ENCODE data around the gene SORBS2. TPM values are rescaled to one million over a fixed set of nuclear protein-coding genes. Genes with fewer than 3 reads are reported as not detected.

Gene SORBS2
- total RNA-seq, 1 donor from 2014 or later = 33.6 TPM

GRCh38 chr4:185587030-185587426 is 225.0 kb downstream of the SORBS2 start:
- peaks cover 10% of the 10 kb centered on the region for H3K4me1 Mint-ChIP-seq (ENCODE audit: unreplicated experiment)

GRCh38 chr4:185585211-185585610 is 226.8 kb downstream of the SORBS2 start:
- no peak for DNase-seq (ENCODE audit: extremely low spot score, unreplicated experiment)
- Mint-ChIP-seq H3K4me3 (ENCODE audit: unreplicated experiment) (no peak overlapping the region), H3K9me3 (ENCODE audit: unreplicated experiment) (no peaks in the 10 kb centered on the region), H3K27ac (ENCODE audit: unreplicated experiment) (no peak overlapping the region), H3K27me3 (ENCODE audit: unreplicated experiment) (no peaks in the 10 kb centered on the region), H3K4me1 (ENCODE audit: unreplicated experiment) (peaks cover 10% of the 10 kb centered on the region), H3K36me3 (ENCODE audit: unreplicated experiment) (peaks cover 3% of the 10 kb centered on the region)
- no peak for TF ChIP-seq CTCF (IDR thresholded peaks at IDR 0.05)

More at GRCh38 chr4:185587030-185587426, 225.0 kb downstream of the SORBS2 start:
- Mint-ChIP-seq H3K36me3 (ENCODE audit: unreplicated experiment) (peaks cover 3% of the 10 kb centered on the region), H3K9me3 (ENCODE audit: unreplicated experiment) (no peaks in the 10 kb centered on the region), H3K27ac (ENCODE audit: unreplicated experiment) (no peak overlapping the region), H3K4me3 (ENCODE audit: unreplicated experiment) (no peak overlapping the region), H3K27me3 (ENCODE audit: unreplicated experiment) (no peaks in the 10 kb centered on the region)
- TF ChIP-seq CTCF (IDR thresholded peaks at IDR 0.05) = no peak
- no peak for DNase-seq (ENCODE audit: extremely low spot score, unreplicated experiment)

DNA sequence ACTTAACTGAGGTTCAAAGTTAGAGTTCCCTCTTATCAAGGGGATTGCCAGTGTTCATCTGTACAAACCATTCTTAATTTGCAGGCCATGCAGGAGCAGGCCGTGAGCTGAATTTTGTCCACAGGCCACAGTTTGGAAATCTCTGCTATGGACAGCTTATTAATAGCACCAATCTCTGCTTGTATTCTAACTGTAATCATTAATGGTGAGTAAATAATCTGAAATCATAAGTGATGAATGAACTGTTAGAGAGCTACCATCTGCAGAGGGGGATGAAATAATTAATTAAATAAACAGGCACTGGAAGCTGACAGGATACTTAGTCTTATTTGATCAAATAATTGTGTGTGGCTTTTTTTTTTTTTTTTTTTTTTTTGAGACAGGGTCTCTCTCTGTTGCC is 228.2 kb downstream of the SORBS2 start:
- H3K27me3 Mint-ChIP-seq (ENCODE audit: unreplicated experiment) = no peaks in the 10 kb centered on the region
- H3K36me3 Mint-ChIP-seq (ENCODE audit: unreplicated experiment) = peaks cover 3% of the 10 kb centered on the region
- H3K4me1 Mint-ChIP-seq (ENCODE audit: unreplicated experiment) = peaks cover 4% of the 10 kb centered on the region
- no peak overlapping the region for H3K4me3 Mint-ChIP-seq (ENCODE audit: unreplicated experiment)
- no peaks in the 10 kb centered on the region for H3K9me3 Mint-ChIP-seq (ENCODE audit: unreplicated experiment)
- no peak for DNase-seq (ENCODE audit: extremely low spot score, unreplicated experiment)
- no peak for TF ChIP-seq CTCF (IDR thresholded peaks at IDR 0.05)
- no peak overlapping the region for H3K27ac Mint-ChIP-seq (ENCODE audit: unreplicated experiment)

GRCh38 chr4:185582651-185583400 is 229.2 kb downstream of the SORBS2 start:
- Mint-ChIP-seq H3K9me3 (ENCODE audit: unreplicated experiment) (no peaks in the 10 kb centered on the region), H3K27ac (ENCODE audit: unreplicated experiment) (no peak overlapping the region), H3K36me3 (ENCODE audit: unreplicated experiment) (peaks cover 3% of the 10 kb centered on the region), H3K4me3 (ENCODE audit: unreplicated experiment) (no peak overlapping the region), H3K4me1 (ENCODE audit: unreplicated experiment) (peaks cover 4% of the 10 kb centered on the region), H3K27me3 (ENCODE audit: unreplicated experiment) (no peaks in the 10 kb centered on the region)
- no peak for TF ChIP-seq CTCF (IDR thresholded peaks at IDR 0.05)
- DNase-seq (ENCODE audit: extremely low spot score, unreplicated experiment) = no peak

GRCh38 chr4:185580699-185581098 is 231.3 kb downstream of the SORBS2 start:
- DNase-seq (ENCODE audit: extremely low spot score, unreplicated experiment) = no peak
- H3K27me3 Mint-ChIP-seq (ENCODE audit: unreplicated experiment) = no peaks in the 10 kb centered on the region
- TF ChIP-seq CTCF (IDR thresholded peaks at IDR 0.05) = no peak
- no peaks in the 10 kb centered on the region for H3K4me1 Mint-ChIP-seq (ENCODE audit: unreplicated experiment)
- H3K36me3 Mint-ChIP-seq (ENCODE audit: unreplicated experiment) = no peaks in the 10 kb centered on the region
- no peak overlapping the region for H3K4me3 Mint-ChIP-seq (ENCODE audit: unreplicated experiment)
- H3K27ac Mint-ChIP-seq (ENCODE audit: unreplicated experiment) = no peak overlapping the region
- H3K9me3 Mint-ChIP-seq (ENCODE audit: unreplicated experiment) = no peaks in the 10 kb centered on the region

All from osteocyte (in vitro differentiated cells).